Immature natural killer cell (primary cell): Measurements from ENCODE around the gene PRKCQ. TPM values are rescaled to one million over a fixed set of nuclear protein-coding genes. Genes with fewer than 3 reads are reported as not detected.
"Not testable (repeated sequence)": the region's sequence is repeated elsewhere in the genome, so short reads cannot be mapped to it uniquely, and the experiment has no call there.

Experiments
- DNase-seq, 3 donors: peaks; one replicate each; pipeline ENCODE4 v3.0.0; 2022; ENCODE audit warnings: mixed read lengths in 1 of 3
- H3K27ac Mint-ChIP-seq, 6 donors: one replicate each; pipeline ENCODE4 v1.8.0; 2020; ENCODE audit warnings: mixed read lengths in 6 of 6, mild to moderate bottlenecking in 5 of 6, inconsistent platforms in 4 of 6, moderate library complexity in 3 of 6
- H3K27me3 Mint-ChIP-seq, 3 donors: one replicate each; pipeline ENCODE4 v1.8.0; 2020 to 2021; ENCODE audit warnings: low read depth in 3 of 3, mild to moderate bottlenecking in 3 of 3, mixed read lengths in 3 of 3, moderate library complexity in 3 of 3, inconsistent platforms in 1 of 3
- H3K36me3 Mint-ChIP-seq, 3 donors: one replicate each; pipeline ENCODE4 v1.8.0; 2020; ENCODE audit warnings: mixed read lengths in 3 of 3, inconsistent platforms in 2 of 3, mild to moderate bottlenecking in 2 of 3
- H3K4me1 Mint-ChIP-seq, 2 donors: one replicate each; pipeline ENCODE4 v1.8.0; 2020; ENCODE audit warnings: inconsistent platforms in 2 of 2, mild to moderate bottlenecking in 2 of 2, mixed read lengths in 2 of 2, moderate library complexity in 1 of 2
- H3K4me3 Mint-ChIP-seq, 5 donors: one replicate each; pipeline ENCODE4 v1.8.0; 2020; ENCODE audit warnings: mild to moderate bottlenecking in 5 of 5, mixed read lengths in 5 of 5, inconsistent platforms in 3 of 5, moderate library complexity in 3 of 5
- H3K9me3 Mint-ChIP-seq, 6 donors: one replicate each; pipeline ENCODE4 v1.8.0; 2020; ENCODE audit warnings: mild to moderate bottlenecking in 6 of 6, mixed read lengths in 6 of 6, inconsistent platforms in 4 of 6, moderate library complexity in 3 of 6
- polyA plus RNA-seq, 3 donors: library from polyadenylated mRNA; unstranded; fragments of 300-500 nt; fragmentation: Illumina TruSeq; gene quantifications; one replicate each; pipeline ENCODE4 v1.2.3, GENCODE V29; 2021

Gene PRKCQ
- polyA plus RNA-seq, 3 donors from 2014 or later: 20.2 to 46.5 (median 36.5) TPM

DNA sequence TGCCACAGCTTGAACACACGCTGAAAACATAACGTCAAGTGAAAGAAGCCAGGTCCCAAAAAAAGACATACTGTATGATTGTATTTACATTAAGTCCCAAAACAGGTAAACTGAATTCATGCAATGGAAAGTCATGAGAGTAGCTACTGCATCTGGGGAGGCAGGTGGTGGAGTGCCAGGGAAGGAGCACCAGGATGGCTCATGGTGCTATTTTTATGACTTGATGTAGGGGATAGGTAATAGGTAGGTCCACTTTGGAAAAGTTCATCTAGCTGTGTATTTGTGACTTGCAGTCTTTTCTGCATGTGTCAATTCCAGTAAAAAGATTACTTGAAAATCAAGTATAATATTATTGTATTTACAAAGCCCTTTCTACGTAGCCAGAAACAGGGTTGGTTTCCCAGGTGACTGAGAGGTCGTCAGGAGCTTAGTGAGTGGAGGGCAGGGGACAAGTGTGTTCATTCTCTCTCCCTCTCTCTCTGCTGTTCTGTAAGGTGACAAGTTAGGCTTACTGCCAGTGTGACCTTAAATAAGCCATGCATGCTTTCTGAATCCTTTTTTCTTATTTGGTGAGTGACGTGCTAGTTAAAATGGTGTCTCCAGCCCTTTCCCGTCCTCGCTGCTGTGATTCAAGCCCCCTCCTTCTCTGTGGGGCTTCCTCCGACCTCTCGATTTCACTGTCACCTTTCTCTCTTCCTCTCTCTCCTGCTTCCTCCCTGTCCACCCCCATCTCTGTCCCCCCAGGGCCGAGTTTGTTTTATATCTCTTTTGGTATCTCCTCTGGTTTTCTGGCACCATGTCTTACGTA lies 9.4 kb upstream of the PRKCQ start:
- H3K4me1 Mint-ChIP-seq: peaks cover 76 to 86% of the 10 kb centered on the region in 2 donors
- H3K9me3 Mint-ChIP-seq: no peaks in the 10 kb centered on the region
- peak overlapping the region; percentile 55 to 75 (median 72) for H3K4me3 Mint-ChIP-seq
- H3K27ac Mint-ChIP-seq: peak overlapping the region; percentile 80 to 88 (median 84)
- no peak for DNase-seq
- peaks cover 12 to 56% (median 48%) of the 10 kb centered on the region in 3 donors for H3K36me3 Mint-ChIP-seq
- peaks cover 0 to 3% (median 0%) of the 10 kb centered on the region in 3 donors for H3K27me3 Mint-ChIP-seq

DNA sequence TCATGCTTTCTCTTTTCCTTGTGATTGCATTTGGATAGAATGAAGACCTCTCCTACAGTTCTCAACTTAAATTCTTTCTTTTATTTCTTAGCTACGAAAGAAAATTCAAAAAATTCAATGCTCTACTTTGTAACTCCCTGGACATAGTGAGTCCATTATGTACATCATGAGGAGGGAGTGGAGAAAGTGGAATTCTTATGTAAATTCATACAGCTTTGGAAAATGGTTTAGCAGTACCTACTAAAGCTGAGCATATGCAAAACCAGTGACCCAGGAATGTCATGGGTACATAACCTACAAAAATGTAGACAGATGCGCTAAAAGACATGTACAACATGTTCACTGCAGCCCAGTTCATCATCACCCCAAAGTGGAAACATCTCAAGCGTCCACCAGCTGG lies 8.8 kb upstream of the PRKCQ start:
- H3K4me1 Mint-ChIP-seq: peaks cover 83 to 91% of the 10 kb centered on the region in 2 donors
- H3K4me3 Mint-ChIP-seq: peak overlapping the region in 4 of 5 donors; percentile 46 to 75 (median 73)
- H3K27me3 Mint-ChIP-seq: peaks cover 0 to 3% (median 0%) of the 10 kb centered on the region in 3 donors
- no peaks in the 10 kb centered on the region for H3K9me3 Mint-ChIP-seq
- peaks cover 12 to 58% (median 49%) of the 10 kb centered on the region in 3 donors for H3K36me3 Mint-ChIP-seq
- H3K27ac Mint-ChIP-seq: peak overlapping the region; percentile 59 to 85 (median 82)
- DNase-seq: no peak

DNA sequence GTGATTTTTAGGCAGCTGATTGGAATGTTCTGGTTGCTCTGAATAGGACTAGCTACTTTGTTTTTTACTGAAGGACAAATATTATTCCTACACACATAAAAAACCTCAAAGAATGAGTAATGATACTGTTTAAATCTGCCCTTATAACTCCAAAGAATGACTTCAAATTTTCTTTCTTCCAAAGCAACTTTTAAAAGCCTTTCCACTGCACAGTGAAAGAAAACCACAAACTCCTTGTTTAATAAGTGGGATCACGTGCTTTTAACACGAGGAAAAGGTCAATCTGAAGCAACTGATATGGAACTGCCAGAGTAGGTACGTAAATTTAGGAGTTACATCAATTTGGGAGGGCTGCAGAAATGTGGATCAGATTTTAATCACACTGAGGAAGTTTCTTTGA lies 8.0 kb upstream of the PRKCQ start:
- DNase-seq: no peak
- H3K4me3 Mint-ChIP-seq: no peak overlapping the region
- peaks cover 83 to 91% of the 10 kb centered on the region in 2 donors for H3K4me1 Mint-ChIP-seq
- H3K9me3 Mint-ChIP-seq: no peaks in the 10 kb centered on the region
- H3K36me3 Mint-ChIP-seq: peaks cover 14 to 56% (median 50%) of the 10 kb centered on the region in 3 donors
- H3K27me3 Mint-ChIP-seq: peaks cover 0 to 3% (median 0%) of the 10 kb centered on the region in 3 donors
- H3K27ac Mint-ChIP-seq: no peak overlapping the region

DNA sequence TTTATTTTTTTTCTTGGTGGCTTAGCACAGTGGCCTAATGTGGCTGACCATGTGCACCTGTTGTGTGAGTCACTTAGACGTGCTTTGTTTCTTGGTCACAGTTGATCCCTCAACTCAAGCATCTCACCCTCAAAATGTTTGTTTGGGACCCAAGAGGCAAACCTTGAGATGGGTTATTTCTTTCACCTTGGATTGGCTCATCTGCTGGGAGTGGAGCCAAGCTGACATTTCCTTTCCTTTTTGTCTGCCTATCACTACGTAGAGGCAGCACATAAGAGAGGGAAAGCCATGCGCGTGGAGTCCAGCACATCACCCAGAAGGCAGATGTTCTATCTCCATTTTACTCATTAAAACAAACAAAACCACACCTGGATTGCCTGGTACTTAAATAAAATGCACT lies 6.4 kb upstream of the PRKCQ start:
- Mint-ChIP-seq H3K9me3 (no peaks in the 10 kb centered on the region), H3K36me3 (peaks cover 15 to 56% (median 55%) of the 10 kb centered on the region in 3 donors), H3K27me3 (peaks cover 0 to 3% (median 0%) of the 10 kb centered on the region in 3 donors), H3K4me3 (peak overlapping the region in 1 of 5 donors; percentile 4), H3K4me1 (peaks cover 83 to 91% of the 10 kb centered on the region in 2 donors), H3K27ac (peak overlapping the region in 1 of 6 donors; percentile 62)
- DNase-seq: no peak

DNA sequence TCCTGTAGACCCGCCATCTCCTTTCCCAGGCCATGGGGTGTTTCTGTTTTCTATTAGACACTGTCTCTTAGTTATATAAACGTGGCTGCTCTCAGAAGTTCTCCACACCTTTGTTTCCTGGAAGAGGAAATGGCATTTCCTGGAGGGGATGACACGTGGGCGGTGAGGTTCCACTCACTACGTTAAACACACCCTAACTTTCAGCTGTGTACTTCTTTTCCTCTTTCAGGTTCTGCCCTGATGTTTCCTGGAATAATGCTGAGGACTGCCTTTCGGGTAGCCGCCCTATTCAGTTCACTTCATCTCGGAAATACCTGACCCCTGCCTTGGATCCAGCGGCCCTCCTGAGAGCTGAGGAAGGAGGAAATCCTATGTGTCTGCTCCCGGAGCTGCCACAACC lies 3.4 kb upstream of the PRKCQ start:
- peaks cover 74 to 82% of the 10 kb centered on the region in 2 donors for H3K4me1 Mint-ChIP-seq
- H3K27me3 Mint-ChIP-seq: peaks cover 0 to 12% (median 0%) of the 10 kb centered on the region in 3 donors
- no peaks in the 10 kb centered on the region for H3K9me3 Mint-ChIP-seq
- H3K27ac Mint-ChIP-seq: peak overlapping the region; percentile 83 to 98 (median 94)
- peaks cover 15 to 39% (median 38%) of the 10 kb centered on the region in 3 donors for H3K36me3 Mint-ChIP-seq
- peak overlapping the region; percentile 97 to 99 (median 98) for H3K4me3 Mint-ChIP-seq
- DNase-seq: peak in 1 of 3 donors; percentile 39

DNA sequence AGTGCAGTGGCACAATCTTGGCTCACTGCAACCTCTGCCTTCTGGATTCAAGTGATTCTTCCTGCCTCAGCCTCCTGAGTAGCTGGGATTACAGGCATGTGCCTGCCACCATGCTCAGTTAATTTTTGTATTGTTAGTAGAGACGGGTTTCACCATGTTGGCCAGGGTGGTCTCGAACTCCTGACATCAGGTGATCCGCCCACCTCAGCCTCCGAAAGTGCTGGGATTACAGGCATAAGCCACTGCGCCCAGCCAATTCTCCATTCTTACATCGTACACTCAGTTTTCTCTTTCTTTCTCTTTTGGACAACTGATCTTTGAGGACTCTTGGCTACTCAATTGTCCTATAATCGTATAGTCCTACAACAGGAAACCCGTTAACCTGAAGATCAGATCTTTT lies 2.8 kb upstream of the PRKCQ start:
- peaks cover 15 to 35% (median 35%) of the 10 kb centered on the region in 3 donors for H3K36me3 Mint-ChIP-seq

DNA sequence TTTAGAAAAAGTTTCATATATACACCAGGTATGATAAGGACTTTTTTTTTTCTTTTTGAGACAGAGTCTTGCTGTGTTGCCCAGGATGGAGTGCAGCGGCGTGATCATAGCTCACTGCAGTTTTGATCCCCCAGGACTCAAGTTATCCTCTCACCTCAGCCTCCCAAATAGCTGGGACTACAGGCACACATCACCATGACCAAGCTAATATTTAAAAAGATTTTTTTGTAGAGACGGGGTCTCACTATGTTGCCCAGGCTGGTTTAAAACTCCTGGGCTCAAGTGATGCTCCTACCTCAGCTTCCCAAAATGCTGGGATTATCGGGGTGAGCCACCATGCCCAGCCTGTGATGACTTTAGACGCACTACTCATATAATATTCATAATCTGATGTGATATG lies 2.2 kb upstream of the PRKCQ start:
- H3K27ac Mint-ChIP-seq: peak overlapping the region; percentile 94 to 98 (median 96)
- peak overlapping the region; percentile 97 to 99 (median 98) for H3K4me3 Mint-ChIP-seq
- H3K4me1 Mint-ChIP-seq: peaks cover 81 to 86% of the 10 kb centered on the region in 2 donors
- DNase-seq: no peak
- H3K9me3 Mint-ChIP-seq: no peaks in the 10 kb centered on the region
- peaks cover 15 to 33% (median 32%) of the 10 kb centered on the region in 3 donors for H3K36me3 Mint-ChIP-seq
- peaks cover 0 to 12% (median 0%) of the 10 kb centered on the region in 3 donors for H3K27me3 Mint-ChIP-seq

More for the DNA sequence above, 2.8 kb upstream of the PRKCQ start:
- peak overlapping the region; percentile 97 to 99 (median 98) for H3K4me3 Mint-ChIP-seq
- H3K9me3 Mint-ChIP-seq, DNase-seq: not testable (repeated sequence)
- H3K27me3 Mint-ChIP-seq: peaks cover 0 to 12% (median 0%) of the 10 kb centered on the region in 3 donors
- peak overlapping the region; percentile 83 to 98 (median 94) for H3K27ac Mint-ChIP-seq
- peaks cover 76 to 82% of the 10 kb centered on the region in 2 donors for H3K4me1 Mint-ChIP-seq

DNA sequence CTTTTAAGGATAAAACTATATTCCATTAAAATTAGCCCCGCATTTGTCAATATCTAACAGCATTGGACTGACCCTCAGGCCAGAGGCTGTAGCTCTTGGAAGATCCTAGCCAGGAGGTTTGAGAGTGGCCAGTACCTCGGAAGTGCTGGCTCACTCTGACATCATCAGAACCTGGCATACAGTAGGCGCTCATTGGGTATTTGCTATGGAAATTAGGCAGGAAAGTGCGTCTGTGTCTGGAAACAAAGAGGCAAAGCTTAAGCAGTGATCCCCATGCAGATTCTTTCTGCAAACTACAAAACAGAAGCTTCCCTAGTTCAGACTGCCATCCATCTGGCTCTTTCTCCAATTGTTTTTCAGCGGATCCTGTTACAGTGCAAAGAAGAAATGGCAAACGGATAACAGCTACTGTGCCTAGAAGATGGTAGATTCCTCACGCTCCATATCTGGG lies 1.7 kb upstream of the PRKCQ start:
- H3K4me3 Mint-ChIP-seq: peak overlapping the region; percentile 97 to 99 (median 98)
- peak overlapping the region; percentile 94 to 98 (median 96) for H3K27ac Mint-ChIP-seq
- no peak for DNase-seq
- H3K27me3 Mint-ChIP-seq: peaks cover 0 to 12% (median 0%) of the 10 kb centered on the region in 3 donors
- peaks cover 85 to 90% of the 10 kb centered on the region in 2 donors for H3K4me1 Mint-ChIP-seq
- H3K9me3 Mint-ChIP-seq: no peaks in the 10 kb centered on the region
- H3K36me3 Mint-ChIP-seq: peaks cover 15 to 33% (median 30%) of the 10 kb centered on the region in 3 donors

DNA sequence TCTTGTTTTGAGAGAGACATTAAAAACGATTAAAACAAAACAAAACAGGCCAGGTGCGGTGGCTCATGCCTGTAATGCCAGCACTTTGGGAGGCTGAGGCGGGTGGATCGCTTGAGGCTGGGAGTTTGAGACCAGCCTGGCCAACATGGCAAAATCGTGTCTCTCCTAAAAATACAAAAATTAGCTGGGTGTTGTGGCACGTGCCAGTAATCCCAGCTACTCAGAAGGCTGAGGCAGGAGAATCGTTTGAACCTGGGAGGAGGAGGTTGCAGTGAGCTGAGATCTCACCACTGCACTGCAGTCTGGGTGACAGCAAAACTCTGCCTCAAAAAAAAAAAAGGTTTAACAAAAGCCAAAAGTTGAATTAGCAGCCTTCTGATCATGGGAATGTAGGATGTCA lies 1.1 kb upstream of the PRKCQ start:
- H3K9me3 Mint-ChIP-seq, DNase-seq: not testable (repeated sequence)
- peaks cover 84 to 89% of the 10 kb centered on the region in 2 donors for H3K4me1 Mint-ChIP-seq
- H3K27ac Mint-ChIP-seq: peak overlapping the region; percentile 94 to 98 (median 96)
- H3K27me3 Mint-ChIP-seq: peaks cover 0 to 12% (median 0%) of the 10 kb centered on the region in 3 donors
- H3K4me3 Mint-ChIP-seq: peak overlapping the region; percentile 97 to 99 (median 98)
- peaks cover 15 to 30% (median 30%) of the 10 kb centered on the region in 3 donors for H3K36me3 Mint-ChIP-seq

DNA sequence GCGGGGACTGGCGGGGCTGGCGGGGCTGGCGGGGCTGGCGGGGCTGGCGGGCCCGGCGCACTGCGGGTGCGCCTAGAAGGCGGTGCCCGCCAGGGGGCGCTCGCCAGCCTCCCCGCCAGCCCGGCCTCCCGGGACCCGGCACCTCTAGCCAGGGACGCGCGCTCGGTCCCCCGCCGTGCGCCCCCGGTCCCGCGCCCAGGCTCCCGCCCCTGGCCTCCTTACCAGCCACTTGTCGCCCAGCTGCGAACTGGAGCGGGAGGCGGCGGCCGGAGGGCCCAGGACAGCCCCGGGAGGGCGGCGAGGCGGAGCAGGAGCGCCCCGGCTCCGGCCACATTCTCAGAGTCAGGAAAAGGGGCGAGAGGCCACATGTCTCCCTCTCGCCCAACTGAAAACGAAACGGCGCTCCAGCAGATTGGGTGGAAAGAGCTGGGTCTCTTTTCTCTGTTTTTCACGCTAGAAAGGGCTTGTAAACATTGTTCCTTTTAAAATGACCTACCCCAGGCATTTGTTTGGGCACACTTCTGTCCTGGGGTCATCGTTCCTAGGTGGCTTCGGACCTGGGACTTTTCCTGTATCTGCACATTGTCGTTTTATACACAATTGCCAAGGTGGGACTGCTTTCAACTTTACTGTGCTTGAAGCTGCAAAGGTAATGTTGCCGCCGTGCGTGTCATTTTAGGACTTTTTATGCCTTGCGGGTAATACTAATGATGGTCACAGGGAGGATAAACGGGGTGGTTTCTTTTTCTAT lies 378 bp upstream of the PRKCQ start:
- Mint-ChIP-seq H3K4me3 (peak overlapping the region; percentile 97 to 99 (median 98)), H3K4me1 (peaks cover 86 to 89% of the 10 kb centered on the region in 2 donors), H3K9me3 (no peaks in the 10 kb centered on the region), H3K36me3 (peaks cover 10 to 28% (median 24%) of the 10 kb centered on the region in 3 donors), H3K27me3 (peaks cover 0 to 12% (median 0%) of the 10 kb centered on the region in 3 donors), H3K27ac (peak overlapping the region; percentile 94 to 98 (median 96))
- DNase-seq: peak; percentile 84 to 86 (median 86)

DNA sequence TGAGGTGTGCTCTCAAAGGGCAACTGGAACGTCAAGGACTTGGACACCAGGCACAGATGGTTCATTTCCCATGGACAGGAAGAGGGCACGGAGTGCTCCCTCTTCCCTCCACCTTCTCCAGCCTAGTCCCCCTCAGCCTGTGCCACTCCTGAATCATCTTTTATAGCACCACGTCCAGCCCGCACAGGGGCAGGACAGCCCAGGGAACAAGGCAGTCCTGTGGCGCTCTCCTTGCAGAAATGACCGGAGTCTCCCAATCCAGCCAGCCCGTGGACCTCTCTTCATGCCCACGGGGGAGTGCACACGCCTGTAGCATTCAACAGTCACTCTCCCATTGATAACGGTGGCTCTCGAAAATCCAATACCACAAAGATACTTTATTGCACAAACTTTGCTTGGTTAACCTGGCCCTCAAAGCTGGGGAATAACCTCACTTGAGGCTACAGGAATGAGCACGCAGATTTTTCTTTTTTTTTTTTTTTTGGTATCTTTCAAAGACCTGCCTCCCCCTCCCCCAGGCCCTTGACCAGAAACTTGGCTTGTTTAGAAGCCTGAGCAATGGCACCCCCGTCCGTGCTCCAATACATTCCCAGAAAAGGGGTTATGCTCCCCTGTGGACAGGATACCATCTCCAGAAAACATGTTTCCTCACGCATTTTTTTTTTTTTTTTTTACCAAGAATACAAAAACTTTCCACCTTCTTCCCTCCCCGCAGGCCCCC lies 733 bp downstream of the PRKCQ start:
- Mint-ChIP-seq H3K27ac (peak overlapping the region; percentile 88 to 96 (median 92)), H3K9me3 (no peaks in the 10 kb centered on the region), H3K36me3 (peaks cover 3 to 17% (median 13%) of the 10 kb centered on the region in 3 donors), H3K4me1 (peaks cover 86 to 89% of the 10 kb centered on the region in 2 donors), H3K27me3 (peaks cover 0 to 12% (median 0%) of the 10 kb centered on the region in 3 donors), H3K4me3 (peak overlapping the region; percentile 81 to 95 (median 90))
- no peak for DNase-seq

DNA sequence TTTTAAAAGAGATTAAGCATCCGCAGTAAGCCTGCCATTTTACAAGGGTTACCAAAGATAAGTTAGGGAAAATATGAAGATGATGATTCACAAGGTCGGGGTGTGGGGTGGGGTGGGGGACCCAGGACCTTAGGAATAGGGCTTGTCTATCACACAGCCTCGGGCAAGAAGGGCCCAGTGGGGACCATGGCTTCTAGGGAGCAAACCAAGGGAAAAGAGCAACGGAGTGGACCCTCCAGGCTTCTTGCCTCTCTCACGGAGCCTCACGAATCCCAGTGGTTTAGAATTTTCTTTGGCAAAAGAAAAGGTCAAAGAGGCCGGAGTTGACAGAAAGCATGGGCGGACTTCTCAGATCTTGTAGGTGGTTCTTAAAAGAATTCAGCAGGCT lies 1.3 kb downstream of the PRKCQ start:
- H3K27ac Mint-ChIP-seq: peak overlapping the region; percentile 88 to 96 (median 92)

More for the DNA sequence above, 1.3 kb downstream of the PRKCQ start:
- H3K36me3 Mint-ChIP-seq: peaks cover 3 to 13% (median 8%) of the 10 kb centered on the region in 3 donors
- peak overlapping the region; percentile 81 to 95 (median 90) for H3K4me3 Mint-ChIP-seq
- H3K27me3 Mint-ChIP-seq: peaks cover 0 to 12% (median 0%) of the 10 kb centered on the region in 3 donors
- no peak for DNase-seq
- peaks cover 86 to 89% of the 10 kb centered on the region in 2 donors for H3K4me1 Mint-ChIP-seq
- no peaks in the 10 kb centered on the region for H3K9me3 Mint-ChIP-seq
